GM23248 (cell line): ENCODE measurements around the gene KCNRG.

ENCODE experiments used
- EZH2 ChIP-seq: fragments of 200-600 bp; sonication (generic); IDR thresholded peaks from 2 replicates; pipeline ENCODE4 v1.6.1; 2018; ENCODE audit warnings: antibody characterized with exemption, mild to moderate bottlenecking; ENCODE audit not compliant: insufficient read depth, poor library complexity, severe bottlenecking
- EZH2phosphoT487 ChIP-seq: fragments of 200-600 bp; sonication (generic); IDR thresholded peaks from 2 replicates; pipeline ENCODE4 v1.6.1; 2018; ENCODE audit warnings: antibody characterized with exemption, moderate library complexity, mild to moderate bottlenecking, low read depth; ENCODE audit not compliant: insufficient read depth

- TF ChIP-seq EZH2: no peak
- no peak for TF ChIP-seq EZH2phosphoT487
Observed at GRCh38 chr13:50052478-50052877, 37.2 kb downstream of the KCNRG start.
